Thyroid gland (tissue), 4 donors: Measurements from ENCODE around the gene NCAPG. TPM values are rescaled to one million over a fixed set of nuclear protein-coding genes. Genes with fewer than 3 reads are reported as not detected.
"Not testable (repeated sequence)": the region's sequence is repeated elsewhere in the genome, so short reads cannot be mapped to it uniquely, and the experiment has no call there.

Experiments
- DNase-seq, 2 donors: peaks; one replicate each; pipeline ENCODE4 v3.0.0-alpha.2; 2019
- H3K27ac ChIP-seq, 3 donors: fragments of 200-600 bp; sonication (generic); 1 replicate in 2 of 3; 2 replicates in 1 of 3; pipeline ENCODE4 v1.5.1; 2016 to 2019; ENCODE audit warnings: mild to moderate bottlenecking in 1 of 3, moderate library complexity in 1 of 3
- H3K27me3 ChIP-seq: fragments of 200-600 bp; sonication (generic); one replicate; pipeline ENCODE4 v1.5.1; 2019
- H3K36me3 ChIP-seq, 2 donors: fragments of 200-600 bp; sonication (generic); one replicate each; pipeline ENCODE4 v1.5.1; 2016 to 2019
- H3K4me1 ChIP-seq, 2 donors: fragments of 200-600 bp; sonication (generic); one replicate each; pipeline ENCODE4 v1.5.1; 2017 to 2019
- H3K4me3 ChIP-seq, 3 donors: fragments of 200-600 bp; sonication (generic); replicated peaks in 1 of 3; 1 replicate in 2 of 3; 2 replicates in 1 of 3; pipeline ENCODE4 v1.5.1; 2016; ENCODE audit warnings: mild to moderate bottlenecking in 1 of 3
- H3K9me3 ChIP-seq: fragments of 200-600 bp; sonication (generic); one replicate; pipeline ENCODE4 v1.5.1; 2017
- POLR2A ChIP-seq, 2 donors: fragments of 450-650 bp; IDR thresholded peaks; one replicate each; pipeline ENCODE4 v1.6.1; 2017; ENCODE audit warnings: antibody characterized with exemption in 2 of 2, mild to moderate bottlenecking in 2 of 2, moderate library complexity in 1 of 2
- WGBS, 2 donors: methylation state at CpG; one replicate each; pipeline ENCODE4 v1.1.5; 2017; 5-methylcytosine and 5-hydroxymethylcytosine counted together
- intact Hi-C: fragments of 100-400 bp; cut with DNase I; formaldehyde crosslinking; loops from one replicate; pipeline ENCODE4 v1.15.1; 2023
- total RNA-seq, 4 donors: library from RNA; depleted of rRNA; stranded (reverse); fragments of >200 nt; gene quantifications; one replicate each; pipeline ENCODE4 v1.2.3, GENCODE V29; 2016
- TF ChIP-seq, protein P1 (sequence below), 6 experiments: fragments of 200-600 bp in 3 of 6; fragments of 450-650 bp in 3 of 6; sonication (generic) in 3 of 6; IDR thresholded peaks; one replicate each; pipeline ENCODE4 v1.5.1; 2016 to 2019; ENCODE audit warnings: antibody characterized with exemption in 6 of 6, mild to moderate bottlenecking in 2 of 6, inconsistent platforms in 1 of 6, moderate library complexity in 1 of 6

NCAPG gene
- total RNA-seq, 4 donors from 2014 or later = 0.56 to 1.3 (median 0.92) TPM; not detected in 1

DNA sequence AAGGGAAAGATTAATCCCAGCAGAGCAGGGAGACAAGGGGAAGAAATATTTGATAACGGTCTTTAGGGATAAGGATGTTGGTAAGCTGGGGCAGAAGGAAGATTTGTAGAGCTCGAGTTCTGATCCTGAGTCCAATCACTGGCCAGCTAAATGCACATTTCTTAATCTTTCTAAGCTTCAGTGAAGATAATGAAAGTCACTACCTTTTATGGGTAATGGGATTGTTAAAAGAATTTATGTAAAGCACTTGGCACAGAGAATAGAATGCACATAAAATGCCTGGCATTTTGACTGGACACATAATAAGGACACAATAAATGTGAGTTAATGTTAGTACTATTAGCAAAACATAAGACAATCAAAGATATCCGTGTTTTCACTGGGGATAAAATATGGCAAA lies 43.3 kb downstream of the NCAPG start:
- Histone ChIP-seq H3K27me3 (no peaks in the 10 kb centered on the region), H3K9me3 (no peaks in the 10 kb centered on the region), H3K4me3 (no peak overlapping the region), H3K36me3 (no peaks in the 10 kb centered on the region), H3K4me1 (no peaks in the 10 kb centered on the region), H3K27ac (no peak overlapping the region)
- intact Hi-C loops = no loop called here
- WGBS, 2 donors = 91 to 93% methylated on average over 3 of the region's 3 CpGs
- no peak for TF ChIP-seq POLR2A (IDR thresholded peaks at IDR 0.05)
- TF ChIP-seq, protein P1, sequence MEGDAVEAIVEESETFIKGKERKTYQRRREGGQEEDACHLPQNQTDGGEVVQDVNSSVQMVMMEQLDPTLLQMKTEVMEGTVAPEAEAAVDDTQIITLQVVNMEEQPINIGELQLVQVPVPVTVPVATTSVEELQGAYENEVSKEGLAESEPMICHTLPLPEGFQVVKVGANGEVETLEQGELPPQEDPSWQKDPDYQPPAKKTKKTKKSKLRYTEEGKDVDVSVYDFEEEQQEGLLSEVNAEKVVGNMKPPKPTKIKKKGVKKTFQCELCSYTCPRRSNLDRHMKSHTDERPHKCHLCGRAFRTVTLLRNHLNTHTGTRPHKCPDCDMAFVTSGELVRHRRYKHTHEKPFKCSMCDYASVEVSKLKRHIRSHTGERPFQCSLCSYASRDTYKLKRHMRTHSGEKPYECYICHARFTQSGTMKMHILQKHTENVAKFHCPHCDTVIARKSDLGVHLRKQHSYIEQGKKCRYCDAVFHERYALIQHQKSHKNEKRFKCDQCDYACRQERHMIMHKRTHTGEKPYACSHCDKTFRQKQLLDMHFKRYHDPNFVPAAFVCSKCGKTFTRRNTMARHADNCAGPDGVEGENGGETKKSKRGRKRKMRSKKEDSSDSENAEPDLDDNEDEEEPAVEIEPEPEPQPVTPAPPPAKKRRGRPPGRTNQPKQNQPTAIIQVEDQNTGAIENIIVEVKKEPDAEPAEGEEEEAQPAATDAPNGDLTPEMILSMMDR (IDR thresholded peaks at IDR 0.05) = no peak
- no peak for DNase-seq

DNA sequence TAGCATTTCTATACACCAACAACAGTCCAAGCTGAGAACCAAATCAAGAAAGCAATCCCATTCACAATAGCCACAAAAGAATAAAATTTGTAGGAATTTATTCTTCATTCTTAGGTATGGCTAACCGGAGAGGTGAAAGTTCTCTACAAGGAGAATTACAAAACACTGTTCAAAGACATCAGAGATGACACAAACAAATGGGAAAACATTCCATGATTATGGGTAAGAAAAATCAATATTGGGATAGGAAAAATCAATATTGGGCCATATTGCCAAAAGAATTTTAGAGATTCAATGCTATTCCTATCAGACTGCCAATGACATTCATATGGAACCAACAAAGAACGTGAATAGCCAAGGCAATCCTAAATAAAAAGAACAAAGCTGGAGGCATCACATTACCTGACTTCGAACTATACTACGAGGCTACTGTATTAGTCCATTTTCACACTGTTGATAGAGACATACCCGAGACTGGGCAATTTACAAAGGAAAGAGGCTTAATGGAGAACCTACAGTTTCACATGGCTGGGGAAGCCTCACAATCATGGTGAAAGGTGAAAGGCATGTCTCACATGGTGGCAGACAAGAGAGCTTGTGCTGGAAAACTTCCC lies 49.1 kb downstream of the NCAPG start:
- intact Hi-C loops = no loop called here
- Histone ChIP-seq H3K4me1 (no peaks in the 10 kb centered on the region), H3K27ac (no peak overlapping the region), H3K4me3 (no peak overlapping the region), H3K27me3 (no peaks in the 10 kb centered on the region), H3K36me3 (no peaks in the 10 kb centered on the region), H3K9me3 (no peaks in the 10 kb centered on the region)
- WGBS, 2 donors = 95 to 96% methylated on average over 5 of the region's 5 CpGs
- TF ChIP-seq POLR2A (IDR thresholded peaks at IDR 0.05) = no peak
- TF ChIP-seq, protein P1 (IDR thresholded peaks at IDR 0.05) = no peak
- no peak for DNase-seq

DNA sequence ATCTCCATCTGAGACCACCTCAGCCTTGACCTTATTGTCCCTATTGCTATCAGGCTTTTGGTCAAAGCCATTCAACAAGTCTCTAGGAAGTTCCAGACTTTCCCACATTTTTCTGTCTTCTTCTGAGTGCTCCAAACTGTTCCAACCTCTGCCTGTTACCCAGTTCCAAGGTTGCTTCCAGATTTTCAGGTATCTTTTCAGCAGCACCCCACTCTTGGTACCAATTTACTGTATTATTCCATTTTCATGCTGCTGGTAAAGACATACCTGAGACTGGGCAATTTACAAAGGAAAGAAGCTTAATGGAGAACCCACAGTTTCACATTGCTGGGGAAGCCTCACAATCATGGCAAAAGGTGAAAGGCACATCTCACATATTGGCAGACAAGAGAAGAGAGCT lies 51.1 kb downstream of the NCAPG start:
- H3K27ac ChIP-seq, DNase-seq, H3K36me3 ChIP-seq, H3K4me1 ChIP-seq, intact Hi-C loops, H3K27me3 ChIP-seq, H3K4me3 ChIP-seq, H3K9me3 ChIP-seq: not testable (repeated sequence)

DNA sequence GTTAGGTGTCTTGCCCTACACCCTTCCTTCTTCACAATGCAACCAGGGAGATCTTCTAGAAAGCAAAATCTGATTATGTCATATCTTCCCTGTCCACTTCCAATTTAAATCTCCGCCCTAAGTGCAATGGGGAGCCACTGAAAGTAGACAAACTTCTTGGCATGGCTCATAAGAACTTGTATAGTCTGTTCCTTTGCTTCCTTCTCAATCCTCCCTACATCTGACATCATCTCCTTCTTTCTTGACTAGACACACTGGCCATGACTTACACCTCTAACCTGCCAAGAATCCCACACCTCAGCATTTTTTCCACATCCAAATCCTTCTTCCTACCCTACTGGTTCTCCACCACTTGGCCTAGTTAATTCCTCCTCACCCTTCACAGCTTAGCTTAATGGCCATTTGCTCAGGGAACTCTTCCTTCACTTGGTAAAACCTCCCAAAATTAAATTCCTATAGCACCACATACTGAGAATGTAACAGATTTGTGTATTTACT lies 55.1 kb downstream of the NCAPG start:
- WGBS, 2 donors = 93 to 97% methylated on average over 1 of the region's 1 CpG
- no peak for TF ChIP-seq POLR2A (IDR thresholded peaks at IDR 0.05)
- TF ChIP-seq, protein P1 (IDR thresholded peaks at IDR 0.05) = no peak
- Histone ChIP-seq H3K4me1 (no peaks in the 10 kb centered on the region), H3K27me3 (no peaks in the 10 kb centered on the region), H3K9me3 (no peaks in the 10 kb centered on the region), H3K36me3 (no peaks in the 10 kb centered on the region), H3K4me3 (no peak overlapping the region), H3K27ac (no peak overlapping the region)
- no peak for DNase-seq
- intact Hi-C loops = no loop called here

DNA sequence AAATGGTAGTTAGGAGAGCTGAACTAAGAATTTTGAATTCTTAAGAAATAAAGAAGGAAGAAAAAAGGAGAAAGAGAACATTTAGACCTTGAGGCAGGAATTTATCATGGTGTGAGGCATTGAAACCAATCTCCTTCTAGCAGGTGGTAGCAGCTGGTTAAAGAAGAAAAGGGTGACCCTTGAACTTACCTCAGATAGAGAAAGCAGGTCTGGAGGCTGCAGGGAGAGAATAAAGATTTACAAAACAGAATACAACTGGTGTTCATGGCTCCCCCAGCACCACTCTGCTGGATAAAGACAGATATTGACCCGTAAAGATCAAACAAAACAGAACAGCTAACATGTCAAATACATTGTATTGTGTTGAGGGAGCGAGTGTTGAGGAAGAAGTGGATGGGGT lies 56.0 kb downstream of the NCAPG start:
- intact Hi-C loops = no loop called here
- WGBS, 2 donors = 94 to 96% methylated on average over 2 of the region's 2 CpGs
- TF ChIP-seq POLR2A (IDR thresholded peaks at IDR 0.05) = no peak
- TF ChIP-seq, protein P1 (IDR thresholded peaks at IDR 0.05) = no peak
- no peak overlapping the region for H3K27ac ChIP-seq
- H3K27me3 ChIP-seq = no peaks in the 10 kb centered on the region
- no peak for DNase-seq
- H3K4me3 ChIP-seq = no peak overlapping the region
- no peaks in the 10 kb centered on the region for H3K9me3 ChIP-seq
- H3K4me1 ChIP-seq = no peaks in the 10 kb centered on the region
- H3K36me3 ChIP-seq = no peaks in the 10 kb centered on the region
